ENCODE data around the gene PLAAT5.
A peak's percentile ranks its signal among the peaks of the same experiment; 100 is the strongest.

Gene PLAAT5

DNA sequence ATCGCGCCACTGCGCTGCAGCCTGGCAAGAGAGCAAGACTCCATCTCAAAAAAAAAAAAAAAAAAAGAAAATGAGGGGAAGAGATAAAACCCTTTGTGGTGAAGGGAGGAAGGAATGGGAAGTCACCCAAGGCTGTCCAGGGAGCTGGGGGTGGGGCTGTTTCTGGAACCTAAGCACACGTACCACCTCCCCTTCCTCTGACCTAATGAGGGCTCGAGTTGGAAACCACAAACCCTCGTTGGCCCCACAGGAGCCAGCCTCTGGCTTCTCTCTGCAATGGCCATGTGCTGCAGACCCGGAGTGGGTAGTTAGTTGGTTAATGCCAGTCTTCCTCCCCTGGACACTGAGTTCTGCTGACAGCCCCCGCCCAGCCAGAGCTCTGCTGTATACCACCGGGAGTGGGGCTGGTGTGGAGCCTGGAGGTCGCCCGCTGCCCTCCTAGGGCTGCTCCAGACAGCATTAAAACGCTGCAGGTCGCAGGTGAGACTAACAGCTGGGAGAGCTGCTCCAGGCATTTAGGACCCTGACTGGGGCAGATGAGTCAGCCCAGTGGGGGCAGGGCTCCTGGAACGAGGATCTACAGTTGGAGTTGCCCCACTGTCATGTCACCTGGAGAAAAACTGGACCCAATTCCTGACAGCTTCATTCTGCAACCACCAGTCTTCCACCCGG, 15.0 kb upstream of the PLAAT5 start, which contains the start of gene LGALS12:
TSS of gene LGALS12 (plus strand) at position 228 of the 672 bp plus-strand sequence. CDS start at position 603, 375 bp downstream.
- H3K27me3 ChIP-seq (ENCODE audit: insufficient read depth, low read length, poor library complexity), result no peaks in the 10 kb centered on the region
- peaks cover 23% of the 10 kb centered on the region for H3K4me1 ChIP-seq (ENCODE audit: control insufficient read depth, low read depth, low read length)
- no peak within 1 kb of the TSS for H2BK15ac ChIP-seq (replicated peaks; ENCODE audit: low read depth)
- no peak within 1 kb of the TSS for H4K5ac ChIP-seq (ENCODE audit: low read length)
- no peaks in the 10 kb centered on the region for H3K79me1 ChIP-seq (ENCODE audit: low read length)
- H2BK120ac ChIP-seq (ENCODE audit: low read depth, low read length), result peak within 1 kb of the TSS; percentile 86
- peak within 1 kb of the TSS; percentile 55 for H3K18ac ChIP-seq (ENCODE audit: low read length)
- no peak within 1 kb of the TSS for H3K23ac ChIP-seq (ENCODE audit: low read length)
- peak within 1 kb of the TSS; percentile 67 for H3K56ac ChIP-seq (ENCODE audit: low read length)
- H3K4ac ChIP-seq (ENCODE audit: low read depth, low read length), result peak within 1 kb of the TSS; percentile 95
- whole genome bisulfite sequencing (ENCODE audit: extremely low coverage, insufficient coverage, low lambda C conversion rate), result no CpG with 5 or more reads among the region's 15 CpGs
- peak within 1 kb of the TSS; percentile 71 for H2AK5ac ChIP-seq (ENCODE audit: low read length)
- peak; percentile 69 for DNase-seq
- no peaks in the 10 kb centered on the region for H3K36me3 ChIP-seq (ENCODE audit: control insufficient read depth, insufficient read depth, low read length)
- H3K9ac ChIP-seq (ENCODE audit: low read length), result peak within 1 kb of the TSS; percentile 33
- no peak within 1 kb of the TSS for H3K4me3 ChIP-seq (ENCODE audit: low read length)
- H3K79me2 ChIP-seq (ENCODE audit: control insufficient read depth, insufficient read depth, low read length), result no peaks in the 10 kb centered on the region
- H4K8ac ChIP-seq (ENCODE audit: low read depth, low read length), result no peak within 1 kb of the TSS
- peak within 1 kb of the TSS; percentile 54 for H2BK5ac ChIP-seq (ENCODE audit: low read length)
- H3K27ac ChIP-seq (ENCODE audit: low read depth, low read length), result peak within 1 kb of the TSS; percentile 15
- H3K4me2 ChIP-seq (ENCODE audit: low read length), result no peak within 1 kb of the TSS

DNA sequence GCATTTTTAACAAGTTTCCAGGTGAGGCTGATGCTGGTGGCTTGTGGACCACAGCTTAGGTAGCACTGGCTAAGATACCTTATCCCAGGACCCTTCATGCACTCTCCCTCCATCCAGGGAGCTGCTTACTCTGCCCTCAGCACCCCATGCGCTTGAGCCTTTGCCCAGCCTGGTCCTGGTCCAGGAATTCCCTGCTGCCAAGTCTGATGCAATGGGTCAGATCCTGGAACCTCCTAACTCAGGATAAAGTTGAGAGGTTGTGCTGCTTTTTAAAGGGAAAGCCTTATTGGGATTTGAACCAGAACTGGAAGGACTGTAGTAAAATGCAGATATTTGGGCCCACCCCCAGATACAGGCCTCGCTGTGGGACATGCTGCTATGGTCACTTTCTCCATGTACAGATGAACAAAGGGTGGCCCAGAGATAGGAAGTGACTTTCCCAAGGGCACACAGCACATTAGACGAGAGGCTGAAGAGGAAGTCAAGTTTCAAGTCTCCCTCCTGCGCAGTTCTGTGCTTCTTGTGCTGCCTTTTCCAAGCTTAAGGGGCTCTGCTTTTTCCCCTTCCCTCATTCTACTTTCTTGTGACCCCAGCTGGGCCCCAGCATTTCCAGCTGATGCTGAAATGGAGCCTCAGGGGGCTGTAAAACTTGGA, 14.1 kb upstream of the PLAAT5 start:
- H3K56ac ChIP-seq (ENCODE audit: low read length), result peak overlapping the region; percentile 67
- no CpG with 5 or more reads among the region's 4 CpGs for WGBS (ENCODE audit: extremely low coverage, insufficient coverage, low lambda C conversion rate)
- no peak overlapping the region for H2BK15ac ChIP-seq (replicated peaks; ENCODE audit: low read depth)
- H3K4me1 ChIP-seq (ENCODE audit: control insufficient read depth, low read depth, low read length), result peaks cover 23% of the 10 kb centered on the region
- H2BK5ac ChIP-seq (ENCODE audit: low read length), result peak overlapping the region; percentile 43
- H3K79me2 ChIP-seq (ENCODE audit: control insufficient read depth, insufficient read depth, low read length), result no peaks in the 10 kb centered on the region
- no peak for DNase-seq
- peak overlapping the region; percentile 71 for H2AK5ac ChIP-seq (ENCODE audit: low read length)
- H4K8ac ChIP-seq (ENCODE audit: low read depth, low read length), result no peak overlapping the region
- no peaks in the 10 kb centered on the region for H3K79me1 ChIP-seq (ENCODE audit: low read length)
- H4K5ac ChIP-seq (ENCODE audit: low read length), result no peak overlapping the region
- H3K4ac ChIP-seq (ENCODE audit: low read depth, low read length), result peak overlapping the region; percentile 95
- H2BK120ac ChIP-seq (ENCODE audit: low read depth, low read length), result peak overlapping the region; percentile 86
- H3K4me2 ChIP-seq (ENCODE audit: low read length), result no peak overlapping the region
- H3K36me3 ChIP-seq (ENCODE audit: control insufficient read depth, insufficient read depth, low read length), result no peaks in the 10 kb centered on the region
- peak overlapping the region; percentile 12 for H3K9ac ChIP-seq (ENCODE audit: low read length)
- H3K27ac ChIP-seq (ENCODE audit: low read depth, low read length), result no peak overlapping the region
- no peak overlapping the region for H3K23ac ChIP-seq (ENCODE audit: low read length)
- no peak overlapping the region for H3K4me3 ChIP-seq (ENCODE audit: low read length)
- H3K18ac ChIP-seq (ENCODE audit: low read length), result peak overlapping the region; percentile 21
- no peaks in the 10 kb centered on the region for H3K27me3 ChIP-seq (ENCODE audit: insufficient read depth, low read length, poor library complexity)

DNA sequence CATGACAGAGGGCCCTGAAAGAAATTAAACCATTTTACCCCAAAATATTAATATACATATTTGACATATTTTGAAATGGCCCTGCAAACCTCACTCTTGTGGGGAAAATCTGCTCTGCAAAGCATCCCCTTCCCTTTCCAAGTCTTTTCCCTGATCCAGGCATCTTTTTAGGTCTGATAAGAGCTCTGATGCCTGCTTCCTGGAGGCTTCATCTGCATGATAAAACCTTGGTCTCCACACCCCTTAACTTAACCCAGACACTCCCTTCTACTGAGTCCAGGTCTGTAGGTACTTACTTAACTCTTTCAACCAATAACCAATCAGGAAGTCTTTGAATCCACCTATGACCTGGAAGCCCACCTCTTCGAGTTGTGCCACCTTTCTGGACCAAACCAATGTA, 13.1 kb upstream of the PLAAT5 start:
- no CpG with 5 or more reads among the region's 1 CpG for WGBS (ENCODE audit: extremely low coverage, insufficient coverage, low lambda C conversion rate)

DNA sequence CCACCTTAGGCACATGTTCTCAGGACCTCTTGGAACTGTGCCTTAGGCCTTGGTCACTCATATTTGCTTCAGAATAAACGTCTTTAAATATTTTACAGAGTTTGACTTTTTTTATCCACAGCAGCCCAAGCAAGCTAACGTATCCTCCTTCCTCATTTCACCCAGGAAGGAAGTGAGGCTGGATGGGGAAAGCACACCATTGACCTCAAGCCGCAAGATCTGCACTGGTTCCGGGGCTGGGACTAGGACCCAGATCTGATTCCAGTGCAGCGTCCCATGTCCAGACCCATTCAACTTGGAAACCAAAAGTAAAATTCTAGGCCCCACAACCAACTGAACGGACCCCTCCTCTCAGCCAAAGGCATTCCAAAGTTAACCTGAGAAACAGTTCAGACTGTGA, 12.5 kb upstream of the PLAAT5 start:
- H2BK120ac ChIP-seq (ENCODE audit: low read depth, low read length), result peak overlapping the region; percentile 46
- no peaks in the 10 kb centered on the region for H3K36me3 ChIP-seq (ENCODE audit: control insufficient read depth, insufficient read depth, low read length)
- no peak overlapping the region for H2AK5ac ChIP-seq (ENCODE audit: low read length)
- H4K5ac ChIP-seq (ENCODE audit: low read length), result peak overlapping the region; percentile 54
- peaks cover 23% of the 10 kb centered on the region for H3K4me1 ChIP-seq (ENCODE audit: control insufficient read depth, low read depth, low read length)
- H3K4ac ChIP-seq (ENCODE audit: low read depth, low read length), result peak overlapping the region; percentile 98
- H3K4me2 ChIP-seq (ENCODE audit: low read length), result no peak overlapping the region
- peak overlapping the region; percentile 90 for H2BK5ac ChIP-seq (ENCODE audit: low read length)
- H3K27ac ChIP-seq (ENCODE audit: low read depth, low read length), result peak overlapping the region; percentile 55
- H3K79me1 ChIP-seq (ENCODE audit: low read length), result no peaks in the 10 kb centered on the region
- H4K8ac ChIP-seq (ENCODE audit: low read depth, low read length), result peak overlapping the region; percentile 67
- no peaks in the 10 kb centered on the region for H3K79me2 ChIP-seq (ENCODE audit: control insufficient read depth, insufficient read depth, low read length)
- WGBS (ENCODE audit: extremely low coverage, insufficient coverage, low lambda C conversion rate), result no CpG with 5 or more reads among the region's 6 CpGs
- H3K27me3 ChIP-seq (ENCODE audit: insufficient read depth, low read length, poor library complexity), result no peaks in the 10 kb centered on the region
- peak overlapping the region; percentile 55 for H3K18ac ChIP-seq (ENCODE audit: low read length)
- no peak overlapping the region for H3K23ac ChIP-seq (ENCODE audit: low read length)
- no peak for DNase-seq
- H3K56ac ChIP-seq (ENCODE audit: low read length), result peak overlapping the region; percentile 45
- no peak overlapping the region for H3K4me3 ChIP-seq (ENCODE audit: low read length)
- no peak overlapping the region for H2BK15ac ChIP-seq (replicated peaks; ENCODE audit: low read depth)
- H3K9ac ChIP-seq (ENCODE audit: low read length), result no peak overlapping the region

More for the DNA sequence above, 13.1 kb upstream of the PLAAT5 start:
- peak overlapping the region; percentile 51 for H2BK5ac ChIP-seq (ENCODE audit: low read length)
- peak overlapping the region; percentile 7 for H4K5ac ChIP-seq (ENCODE audit: low read length)
- DNase-seq, result peak; percentile 57
- no peak overlapping the region for H3K4me2 ChIP-seq (ENCODE audit: low read length)
- no peak overlapping the region for H3K9ac ChIP-seq (ENCODE audit: low read length)
- no peaks in the 10 kb centered on the region for H3K27me3 ChIP-seq (ENCODE audit: insufficient read depth, low read length, poor library complexity)
- H2AK5ac ChIP-seq (ENCODE audit: low read length), result no peak overlapping the region
- no peaks in the 10 kb centered on the region for H3K79me2 ChIP-seq (ENCODE audit: control insufficient read depth, insufficient read depth, low read length)
- no peak overlapping the region for H3K23ac ChIP-seq (ENCODE audit: low read length)
- H2BK15ac ChIP-seq (replicated peaks; ENCODE audit: low read depth), result no peak overlapping the region
- no peak overlapping the region for H3K4me3 ChIP-seq (ENCODE audit: low read length)
- peak overlapping the region; percentile 86 for H2BK120ac ChIP-seq (ENCODE audit: low read depth, low read length)
- H3K36me3 ChIP-seq (ENCODE audit: control insufficient read depth, insufficient read depth, low read length), result no peaks in the 10 kb centered on the region
- H3K4me1 ChIP-seq (ENCODE audit: control insufficient read depth, low read depth, low read length), result peaks cover 23% of the 10 kb centered on the region
- H3K18ac ChIP-seq (ENCODE audit: low read length), result no peak overlapping the region
- H3K79me1 ChIP-seq (ENCODE audit: low read length), result no peaks in the 10 kb centered on the region
- peak overlapping the region; percentile 98 for H3K4ac ChIP-seq (ENCODE audit: low read depth, low read length)
- no peak overlapping the region for H3K27ac ChIP-seq (ENCODE audit: low read depth, low read length)
- H4K8ac ChIP-seq (ENCODE audit: low read depth, low read length), result no peak overlapping the region
- no peak overlapping the region for H3K56ac ChIP-seq (ENCODE audit: low read length)

DNA sequence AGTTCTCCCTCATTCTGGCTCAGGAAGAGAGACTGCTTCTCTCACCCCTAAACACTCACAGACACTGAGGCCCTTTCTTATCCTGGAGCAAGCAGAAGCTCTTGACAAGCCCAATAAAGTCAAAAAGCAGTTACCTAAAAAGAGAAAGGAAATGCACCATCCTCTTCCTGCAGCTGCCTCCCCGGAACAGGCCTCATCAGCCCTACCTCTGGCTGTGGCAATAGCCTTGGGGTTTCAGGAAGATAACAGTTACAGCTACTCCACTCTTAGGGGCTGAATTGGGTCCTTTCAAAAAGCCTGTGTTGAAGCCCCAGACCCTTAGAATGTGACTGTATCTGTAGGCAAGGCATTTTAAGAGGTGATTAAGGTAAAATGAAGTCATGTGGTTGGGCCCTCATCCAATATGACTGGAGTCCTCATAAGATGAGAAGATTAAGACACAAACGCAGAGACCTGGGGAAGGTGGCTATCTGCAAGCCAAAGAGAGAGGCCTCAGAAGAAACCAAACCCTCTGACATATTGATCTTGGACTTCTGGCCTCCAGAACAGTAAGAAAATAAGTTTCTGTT, 11.4 kb upstream of the PLAAT5 start:
- Histone ChIP-seq H2BK120ac (ENCODE audit: low read depth, low read length) (peak overlapping the region; percentile 86), H3K4ac (ENCODE audit: low read depth, low read length) (peak overlapping the region; percentile 41), H4K5ac (ENCODE audit: low read length) (no peak overlapping the region), H3K79me2 (ENCODE audit: control insufficient read depth, insufficient read depth, low read length) (no peaks in the 10 kb centered on the region), H3K18ac (ENCODE audit: low read length) (peak overlapping the region; percentile 51), H2AK5ac (ENCODE audit: low read length) (no peak overlapping the region), H3K4me3 (ENCODE audit: low read length) (no peak overlapping the region), H3K79me1 (ENCODE audit: low read length) (no peaks in the 10 kb centered on the region), H4K8ac (ENCODE audit: low read depth, low read length) (no peak overlapping the region), H2BK15ac (replicated peaks; ENCODE audit: low read depth) (no peak overlapping the region), H3K27ac (ENCODE audit: low read depth, low read length) (peak overlapping the region; percentile 25), H3K27me3 (ENCODE audit: insufficient read depth, low read length, poor library complexity) (no peaks in the 10 kb centered on the region), H3K36me3 (ENCODE audit: control insufficient read depth, insufficient read depth, low read length) (no peaks in the 10 kb centered on the region), H3K4me1 (ENCODE audit: control insufficient read depth, low read depth, low read length) (peaks cover 20% of the 10 kb centered on the region), H3K4me2 (ENCODE audit: low read length) (no peak overlapping the region), H3K23ac (ENCODE audit: low read length) (no peak overlapping the region), H3K9ac (ENCODE audit: low read length) (no peak overlapping the region), H3K56ac (ENCODE audit: low read length) (peak overlapping the region; percentile 28), H2BK5ac (ENCODE audit: low read length) (peak overlapping the region; percentile 95)
- no CpG with 5 or more reads among the region's 2 CpGs for WGBS (ENCODE audit: extremely low coverage, insufficient coverage, low lambda C conversion rate)
- DNase-seq, result peak; percentile 28
